Mucosa of stomach (tissue), 1 donor: ENCODE results near the gene JAKMIP1.
"Not testable (repeated sequence)": the region's sequence is repeated elsewhere in the genome, so short reads cannot be mapped to it uniquely, and the experiment has no call there.

Source experiments
- H3K27me3 ChIP-seq: one replicate; pipeline ENCODE4 v1.7.0; 2013; ENCODE audit warnings: mild to moderate bottlenecking, low read length; ENCODE audit not compliant: control insufficient read depth, insufficient read depth
- H3K36me3 ChIP-seq: one replicate; pipeline ENCODE4 v1.7.0; 2013; ENCODE audit warnings: low read length; ENCODE audit not compliant: control insufficient read depth, insufficient read depth
- H3K4me1 ChIP-seq: one replicate; pipeline ENCODE4 v1.7.0; 2013; ENCODE audit warnings: mild to moderate bottlenecking, low read length; ENCODE audit not compliant: control insufficient read depth, insufficient read depth
- H3K4me3 ChIP-seq: one replicate; pipeline ENCODE4 v1.7.0; 2013; ENCODE audit warnings: low read length
- H3K9ac ChIP-seq: one replicate; pipeline ENCODE4 v1.7.0; 2013; ENCODE audit warnings: mild to moderate bottlenecking, low read length, moderate library complexity
- H3K9me3 ChIP-seq: one replicate; pipeline ENCODE4 v1.7.0; 2013; ENCODE audit warnings: mild to moderate bottlenecking, low read length, moderate library complexity; ENCODE audit not compliant: control insufficient read depth
- donor health status: Pancreatic carcinoma.

JAKMIP1 gene

GRCh38 chr4:6009452-6009851, 190.9 kb downstream of the JAKMIP1 start:
- no peak overlapping the region for H3K9ac ChIP-seq
- no peak overlapping the region for H3K4me3 ChIP-seq
- no peaks in the 10 kb centered on the region for H3K36me3 ChIP-seq
- H3K4me1 ChIP-seq: no peaks in the 10 kb centered on the region
- peaks cover 7% of the 10 kb centered on the region for H3K27me3 ChIP-seq
- no peaks in the 10 kb centered on the region for H3K9me3 ChIP-seq

- Histone ChIP-seq H3K9ac (no peak overlapping the region), H3K36me3 (no peaks in the 10 kb centered on the region), H3K4me1 (no peaks in the 10 kb centered on the region), H3K27me3 (peaks cover 7% of the 10 kb centered on the region), H3K9me3 (no peaks in the 10 kb centered on the region), H3K4me3 (no peak overlapping the region)
These were observed 191.5 kb downstream of the JAKMIP1 start for GRCh38 chr4:6008766-6009385.

DNA sequence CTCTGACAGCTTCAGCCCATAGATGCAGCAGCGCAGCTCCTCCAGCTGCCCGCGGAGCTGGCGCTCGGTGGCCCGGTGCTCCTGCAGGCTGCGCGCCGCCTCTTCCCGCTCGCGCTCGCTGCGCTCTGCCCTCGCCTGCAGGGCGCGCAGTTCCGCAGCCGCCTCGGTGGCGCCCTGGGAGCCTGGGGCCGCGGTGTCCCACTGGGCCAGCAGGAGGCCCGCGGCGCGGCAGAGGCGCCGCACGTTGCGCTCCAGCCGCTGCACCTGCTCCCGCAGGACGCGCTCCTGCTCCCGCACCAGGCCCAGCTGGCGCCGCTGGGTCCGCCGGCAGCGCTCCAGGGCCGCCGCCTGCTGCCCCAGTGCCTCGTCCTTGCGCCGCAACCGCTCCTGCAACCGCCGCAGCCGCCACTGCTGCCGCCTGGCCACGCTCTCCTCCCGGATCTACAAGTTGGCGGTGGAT, 192.2 kb downstream of the JAKMIP1 start:
- no peak overlapping the region for H3K9ac ChIP-seq
- H3K4me3 ChIP-seq: no peak overlapping the region
- no peaks in the 10 kb centered on the region for H3K4me1 ChIP-seq
- no peaks in the 10 kb centered on the region for H3K36me3 ChIP-seq
- peaks cover 7% of the 10 kb centered on the region for H3K27me3 ChIP-seq
- no peaks in the 10 kb centered on the region for H3K9me3 ChIP-seq

DNA sequence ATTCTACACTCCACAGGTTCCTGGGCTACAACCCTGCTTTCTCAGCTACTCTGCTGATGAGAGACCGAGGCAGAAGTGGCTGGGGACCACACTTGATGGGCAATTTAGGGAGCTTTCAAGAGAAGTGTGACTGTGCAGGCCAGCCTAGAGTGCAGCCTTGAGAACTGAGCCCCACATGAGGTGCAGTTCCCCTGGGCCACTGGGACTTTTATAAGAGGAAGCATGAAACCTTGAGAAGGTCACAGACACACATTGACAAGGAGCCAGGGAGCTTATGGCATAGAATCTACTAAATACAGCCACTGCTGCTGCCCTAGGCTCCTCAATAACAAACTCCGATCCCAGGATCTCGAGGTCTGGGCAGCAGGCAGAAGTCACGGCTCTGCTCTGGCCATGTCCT, 195.2 kb downstream of the JAKMIP1 start:
- Histone ChIP-seq H3K27me3 (peaks cover 3% of the 10 kb centered on the region), H3K4me3 (no peak overlapping the region), H3K9me3 (no peaks in the 10 kb centered on the region), H3K36me3 (no peaks in the 10 kb centered on the region), H3K4me1 (no peaks in the 10 kb centered on the region), H3K9ac (no peak overlapping the region)

DNA sequence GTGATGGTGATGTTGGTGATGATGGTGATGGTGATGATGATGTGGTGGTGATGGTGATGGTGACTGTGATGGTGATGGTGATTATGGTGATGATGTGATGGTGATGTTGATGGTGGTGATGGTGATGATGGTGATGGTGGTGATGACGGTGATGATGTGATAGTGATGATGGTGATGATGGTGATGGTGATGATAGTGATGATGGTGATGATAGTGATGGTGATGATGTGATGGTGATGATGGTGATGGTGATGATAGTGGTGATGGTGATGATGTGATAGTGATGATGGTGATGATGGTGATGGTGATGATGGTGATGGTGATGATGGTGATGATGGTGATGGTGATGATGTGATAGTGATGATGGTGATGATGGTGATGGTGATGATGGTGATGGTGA, 196.9 kb downstream of the JAKMIP1 start:
- H3K4me3 ChIP-seq, H3K36me3 ChIP-seq, H3K9me3 ChIP-seq, H3K27me3 ChIP-seq, H3K4me1 ChIP-seq, H3K9ac ChIP-seq: not testable (repeated sequence)

DNA sequence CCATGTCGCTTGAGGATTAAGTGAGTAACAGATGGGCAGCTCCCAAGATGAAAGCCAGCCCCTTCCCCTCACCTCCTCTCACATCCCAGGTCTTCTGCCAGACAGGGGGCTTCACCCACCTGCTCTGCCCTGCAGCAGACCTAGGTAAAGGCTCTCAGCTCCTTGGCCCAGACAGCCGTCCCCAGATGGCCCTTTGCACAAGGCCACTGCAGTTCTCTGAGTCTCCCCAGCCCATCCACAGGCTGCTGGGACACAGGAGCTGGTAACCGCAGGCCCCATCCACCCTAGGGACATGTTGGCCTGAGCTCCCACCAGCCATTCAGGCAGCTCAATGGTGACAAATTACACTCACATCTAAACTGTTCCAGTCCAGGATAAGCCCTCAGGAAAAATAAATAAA, 197.4 kb downstream of the JAKMIP1 start:
- H3K9me3 ChIP-seq: no peaks in the 10 kb centered on the region
- no peak overlapping the region for H3K4me3 ChIP-seq
- H3K36me3 ChIP-seq: no peaks in the 10 kb centered on the region
- H3K27me3 ChIP-seq: peaks cover 6% of the 10 kb centered on the region
- no peaks in the 10 kb centered on the region for H3K4me1 ChIP-seq
- no peak overlapping the region for H3K9ac ChIP-seq

GRCh38 chr4:6002492-6002833, 197.9 kb downstream of the JAKMIP1 start:
- Histone ChIP-seq H3K4me3 (no peak overlapping the region), H3K9me3 (no peaks in the 10 kb centered on the region), H3K36me3 (no peaks in the 10 kb centered on the region), H3K9ac (no peak overlapping the region), H3K27me3 (peaks cover 5% of the 10 kb centered on the region), H3K4me1 (no peaks in the 10 kb centered on the region)

GRCh38 chr4:6001680-6002491, 198.5 kb downstream of the JAKMIP1 start:
- Histone ChIP-seq H3K36me3 (no peaks in the 10 kb centered on the region), H3K9ac (no peak overlapping the region), H3K4me3 (no peak overlapping the region), H3K4me1 (no peaks in the 10 kb centered on the region), H3K9me3 (no peaks in the 10 kb centered on the region), H3K27me3 (peaks cover 3% of the 10 kb centered on the region)

- Histone ChIP-seq H3K27me3 (peaks cover 3% of the 10 kb centered on the region), H3K4me1 (no peaks in the 10 kb centered on the region)
These were observed 200.5 kb downstream of the JAKMIP1 start for GRCh38 chr4:5999830-6000365.

DNA sequence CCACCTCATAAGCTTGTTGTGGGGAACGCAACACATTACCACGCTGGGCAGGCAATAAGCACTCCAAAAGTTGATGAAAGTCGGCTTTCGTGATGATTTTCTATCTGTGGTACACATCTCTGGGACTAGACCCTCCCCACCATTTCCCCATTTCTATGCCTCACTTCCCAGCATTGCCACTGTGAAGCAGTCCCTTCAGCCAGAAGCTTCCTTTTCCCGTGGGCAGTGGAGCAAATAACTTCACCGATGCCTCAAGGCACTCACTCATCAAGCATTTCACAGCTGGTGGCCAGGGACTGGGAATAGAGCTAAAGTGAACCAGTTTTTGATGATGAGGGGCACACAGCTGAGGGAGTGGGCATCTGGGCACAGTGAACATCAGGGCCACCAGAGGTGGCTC, 201.0 kb downstream of the JAKMIP1 start:
- H3K36me3 ChIP-seq: no peaks in the 10 kb centered on the region
- no peaks in the 10 kb centered on the region for H3K9me3 ChIP-seq
- no peaks in the 10 kb centered on the region for H3K4me1 ChIP-seq
- no peak overlapping the region for H3K9ac ChIP-seq
- H3K4me3 ChIP-seq: no peak overlapping the region
- peaks cover 3% of the 10 kb centered on the region for H3K27me3 ChIP-seq

More at GRCh38 chr4:5999830-6000365, 200.5 kb downstream of the JAKMIP1 start:
- Histone ChIP-seq H3K4me3 (no peak overlapping the region), H3K9me3 (no peaks in the 10 kb centered on the region), H3K36me3 (no peaks in the 10 kb centered on the region), H3K9ac (no peak overlapping the region)

GRCh38 chr4:5998333-5998936, 201.9 kb downstream of the JAKMIP1 start:
- no peaks in the 10 kb centered on the region for H3K4me1 ChIP-seq
- no peaks in the 10 kb centered on the region for H3K9me3 ChIP-seq
- peaks cover 3% of the 10 kb centered on the region for H3K27me3 ChIP-seq
- H3K9ac ChIP-seq: no peak overlapping the region
- H3K36me3 ChIP-seq: no peaks in the 10 kb centered on the region
- no peak overlapping the region for H3K4me3 ChIP-seq

DNA sequence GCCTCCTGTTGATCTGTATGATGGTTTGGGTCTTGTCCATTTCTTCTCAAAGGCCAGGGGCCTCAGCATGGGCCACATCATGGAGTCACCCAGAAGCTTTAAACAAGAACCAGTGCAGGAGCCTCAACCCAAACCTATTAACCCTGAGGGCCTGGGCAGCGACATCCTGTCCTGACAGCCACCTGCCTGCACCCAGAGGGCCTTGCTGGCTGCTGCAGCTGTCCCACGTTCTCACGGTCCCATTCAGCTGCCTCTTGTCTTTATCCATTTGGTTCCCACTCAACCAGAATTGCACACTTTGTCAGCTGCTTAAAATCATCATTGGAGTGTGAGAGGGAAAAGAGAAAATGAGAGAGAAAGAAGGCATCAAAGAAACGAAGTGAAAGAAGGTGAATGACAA, 203.7 kb downstream of the JAKMIP1 start:
- Histone ChIP-seq H3K36me3 (no peaks in the 10 kb centered on the region), H3K4me3 (no peak overlapping the region), H3K4me1 (no peaks in the 10 kb centered on the region), H3K27me3 (peaks cover 3% of the 10 kb centered on the region), H3K9me3 (no peaks in the 10 kb centered on the region), H3K9ac (no peak overlapping the region)
